ENCODE measurements around the gene PARVA.

PARVA gene

GRCh38 chr11:12376259-12377081 lies 901 bp upstream of the PARVA start:
- peak; percentile 51 for DNase-seq (ENCODE audit: low read depth)

GRCh38 chr11:12377824-12378593 lies 638 bp downstream of the PARVA start:
- peak; percentile 55 for DNase-seq (ENCODE audit: low read depth)

- DNase-seq (ENCODE audit: low read depth): no peak
Observed at GRCh38 chr11:12380565-12381325, 3.4 kb downstream of the PARVA start.

GRCh38 chr11:12381875-12382274 lies 4.5 kb downstream of the PARVA start:
- no peak for DNase-seq (ENCODE audit: low read depth)

- DNase-seq (ENCODE audit: low read depth): no peak
Observed at GRCh38 chr11:12382451-12382850, 5.1 kb downstream of the PARVA start.

GRCh38 chr11:12386309-12386708 lies 8.9 kb downstream of the PARVA start:
- no peak for DNase-seq (ENCODE audit: low read depth)

- no peak for DNase-seq (ENCODE audit: low read depth)
Observed at GRCh38 chr11:12386745-12387144, 9.4 kb downstream of the PARVA start.

GRCh38 chr11:12388173-12388572 lies 10.8 kb downstream of the PARVA start:
- DNase-seq (ENCODE audit: low read depth): no peak

- DNase-seq (ENCODE audit: low read depth): no peak
Observed at GRCh38 chr11:12388939-12389670, 11.7 kb downstream of the PARVA start.

- DNase-seq (ENCODE audit: low read depth): no peak
Observed at GRCh38 chr11:12389676-12390657, 12.6 kb downstream of the PARVA start.

- no peak for DNase-seq (ENCODE audit: low read depth)
Observed at GRCh38 chr11:12390687-12391110, 13.3 kb downstream of the PARVA start.

- DNase-seq (ENCODE audit: low read depth): no peak
Observed at GRCh38 chr11:12392672-12393071, 15.3 kb downstream of the PARVA start.

GRCh38 chr11:12393691-12394090 lies 16.3 kb downstream of the PARVA start:
- DNase-seq (ENCODE audit: low read depth): no peak

GRCh38 chr11:12394601-12395000 lies 17.2 kb downstream of the PARVA start:
- no peak for DNase-seq (ENCODE audit: low read depth)

GRCh38 chr11:12395333-12395732 lies 18.0 kb downstream of the PARVA start:
- no peak for DNase-seq (ENCODE audit: low read depth)

GRCh38 chr11:12397931-12398334 lies 20.6 kb downstream of the PARVA start:
- DNase-seq (ENCODE audit: low read depth): peak; percentile 97

GRCh38 chr11:12399355-12399754 lies 22.0 kb downstream of the PARVA start:
- DNase-seq (ENCODE audit: low read depth): no peak

GRCh38 chr11:12402025-12402424 lies 24.7 kb downstream of the PARVA start:
- no peak for DNase-seq (ENCODE audit: low read depth)

GRCh38 chr11:12402691-12403120 lies 25.3 kb downstream of the PARVA start:
- no peak for DNase-seq (ENCODE audit: low read depth)
